Measurements from ENCODE around the gene KLF13. TPM values are rescaled to one million over a fixed set of nuclear protein-coding genes. Genes with fewer than 3 reads are reported as not detected.

The KLF13 gene
- total RNA-seq, 1 donor from 2014 or later: 62.3 TPM

- TF ChIP-seq CTCF (IDR thresholded peaks at IDR 0.05; ENCODE audit: borderline replicate concordance): no peak
- no peak for DNase-seq
- peaks cover 15% of the 10 kb centered on the region for H3K4me1 ChIP-seq
- no peak overlapping the region for H3K27ac ChIP-seq (replicated peaks)
- H3K36me3 ChIP-seq: no peaks in the 10 kb centered on the region
- intact Hi-C loops (cut with micrococcal nuclease): no loop called here
- H3K4me3 ChIP-seq: no peak overlapping the region
- H3K27me3 ChIP-seq (ENCODE audit: low read depth): no peaks in the 10 kb centered on the region
- H3K9me3 ChIP-seq (replicated peaks): no peaks in the 10 kb centered on the region
Measured at GRCh38 chr15:31280046-31280830, 46.4 kb upstream of the KLF13 start.

- Histone ChIP-seq H3K9me3 (replicated peaks) (no peaks in the 10 kb centered on the region), H3K27ac (replicated peaks) (no peak overlapping the region), H3K27me3 (ENCODE audit: low read depth) (no peaks in the 10 kb centered on the region), H3K4me1 (peaks cover 11% of the 10 kb centered on the region), H3K4me3 (no peak overlapping the region), H3K36me3 (no peaks in the 10 kb centered on the region)
- intact Hi-C loops (cut with micrococcal nuclease): no loop called here
- no peak for DNase-seq
- TF ChIP-seq CTCF (IDR thresholded peaks at IDR 0.05; ENCODE audit: borderline replicate concordance): no peak
Measured at GRCh38 chr15:31280831-31281216, 45.8 kb upstream of the KLF13 start.

- H3K27me3 ChIP-seq (ENCODE audit: low read depth): no peaks in the 10 kb centered on the region
- no peaks in the 10 kb centered on the region for H3K36me3 ChIP-seq
- H3K27ac ChIP-seq (replicated peaks): no peak overlapping the region
- intact Hi-C loops (cut with micrococcal nuclease): no loop called here
- TF ChIP-seq CTCF (IDR thresholded peaks at IDR 0.05; ENCODE audit: borderline replicate concordance): no peak
- H3K4me1 ChIP-seq: peaks cover 11% of the 10 kb centered on the region
- peaks cover 8% of the 10 kb centered on the region for H3K9me3 ChIP-seq (replicated peaks)
- DNase-seq: no peak
- no peak overlapping the region for H3K4me3 ChIP-seq
Measured at GRCh38 chr15:31283043-31283442, 43.6 kb upstream of the KLF13 start.

- no peak for DNase-seq
- intact Hi-C loops (cut with micrococcal nuclease): no loop called here
- H3K4me3 ChIP-seq: no peak overlapping the region
- H3K27me3 ChIP-seq (ENCODE audit: low read depth): no peaks in the 10 kb centered on the region
- no peaks in the 10 kb centered on the region for H3K36me3 ChIP-seq
- no peak overlapping the region for H3K27ac ChIP-seq (replicated peaks)
- no peaks in the 10 kb centered on the region for H3K4me1 ChIP-seq
- H3K9me3 ChIP-seq (replicated peaks): peaks cover 12% of the 10 kb centered on the region
- no peak for TF ChIP-seq CTCF (IDR thresholded peaks at IDR 0.05; ENCODE audit: borderline replicate concordance)
Measured at GRCh38 chr15:31285772-31286261, 40.8 kb upstream of the KLF13 start.

GRCh38 chr15:31291048-31291578 lies 35.5 kb upstream of the KLF13 start:
- no peak for DNase-seq
- Histone ChIP-seq H3K4me1 (peaks cover 9% of the 10 kb centered on the region), H3K27me3 (ENCODE audit: low read depth) (no peaks in the 10 kb centered on the region), H3K9me3 (replicated peaks) (peaks cover 12% of the 10 kb centered on the region), H3K27ac (replicated peaks) (no peak overlapping the region), H3K4me3 (no peak overlapping the region), H3K36me3 (no peaks in the 10 kb centered on the region)
- intact Hi-C loops (cut with micrococcal nuclease): no loop called here
- no peak for TF ChIP-seq CTCF (IDR thresholded peaks at IDR 0.05; ENCODE audit: borderline replicate concordance)
